ENCODE results near the gene PELO. TPM values are rescaled to one million over a fixed set of nuclear protein-coding genes. Genes with fewer than 3 reads are reported as not detected.

Gene PELO
- total RNA-seq, 4 donors from 2014 or later, result 10.2 to 22.3 (median 12.9) TPM

- TF ChIP-seq CTCF (IDR thresholded peaks at IDR 0.05) (no peak), POLR2A (IDR thresholded peaks at IDR 0.05) (no peak)
- no peaks in the 10 kb centered on the region for H3K9me3 ChIP-seq
- H3K36me3 ChIP-seq, result no peaks in the 10 kb centered on the region
- no peaks in the 10 kb centered on the region for H3K27me3 ChIP-seq
- no peak for DNase-seq
- H3K27ac ChIP-seq, result no peak overlapping the region
- H3K4me1 ChIP-seq, result no peaks in the 10 kb centered on the region
- no peak overlapping the region for H3K4me3 ChIP-seq
Measured at GRCh38 chr5:52830650-52831049, 42.9 kb downstream of the PELO start.

GRCh38 chr5:52831786-52832511 is 44.2 kb downstream of the PELO start:
- no peak overlapping the region for H3K4me3 ChIP-seq
- DNase-seq, result no peak
- no peak overlapping the region for H3K27ac ChIP-seq
- no peaks in the 10 kb centered on the region for H3K27me3 ChIP-seq
- H3K36me3 ChIP-seq, result no peaks in the 10 kb centered on the region
- H3K4me1 ChIP-seq, result no peaks in the 10 kb centered on the region
- no peaks in the 10 kb centered on the region for H3K9me3 ChIP-seq
- TF ChIP-seq POLR2A (IDR thresholded peaks at IDR 0.05) (no peak), CTCF (IDR thresholded peaks at IDR 0.05) (no peak)

- no peaks in the 10 kb centered on the region for H3K9me3 ChIP-seq
- H3K27me3 ChIP-seq, result no peaks in the 10 kb centered on the region
- TF ChIP-seq POLR2A (IDR thresholded peaks at IDR 0.05) (no peak), CTCF (IDR thresholded peaks at IDR 0.05) (no peak)
- H3K36me3 ChIP-seq, result no peaks in the 10 kb centered on the region
- DNase-seq, result no peak
- no peak overlapping the region for H3K27ac ChIP-seq
- H3K4me1 ChIP-seq, result no peaks in the 10 kb centered on the region
- H3K4me3 ChIP-seq, result no peak overlapping the region
Measured at GRCh38 chr5:52834320-52834719, 46.6 kb downstream of the PELO start.

- Histone ChIP-seq H3K9me3 (no peaks in the 10 kb centered on the region), H3K4me3 (no peak overlapping the region), H3K4me1 (no peaks in the 10 kb centered on the region), H3K36me3 (no peaks in the 10 kb centered on the region), H3K27ac (peak overlapping the region in 3 of 4 donors; percentile 1 to 71 (median 14)), H3K27me3 (no peaks in the 10 kb centered on the region)
- no peak for DNase-seq
- TF ChIP-seq POLR2A (IDR thresholded peaks at IDR 0.05) (no peak), CTCF (IDR thresholded peaks at IDR 0.05) (no peak)
Measured at GRCh38 chr5:52837068-52837467, 49.4 kb downstream of the PELO start.

Other genes starting within 250 kb of the PELO start
- gene ITGA1, start within 50 bp of the PELO start, total RNA-seq, result 10 to 100 TPM; 21.2 to 49.5 (median 43.1) TPM
- gene ITGA2, start 201.4 kb downstream of the PELO start, total RNA-seq, result 10 to 100 TPM in 3 of 4 donors, 1 to 10 TPM in 1; 5.0 to 22.5 (median 17.4) TPM